Measurements from ENCODE around the gene ZNF3.
"Not testable (repeated sequence)": the region's sequence is repeated elsewhere in the genome, so short reads cannot be mapped to it uniquely, and the experiment has no call there.

The ZNF3 gene

DNA sequence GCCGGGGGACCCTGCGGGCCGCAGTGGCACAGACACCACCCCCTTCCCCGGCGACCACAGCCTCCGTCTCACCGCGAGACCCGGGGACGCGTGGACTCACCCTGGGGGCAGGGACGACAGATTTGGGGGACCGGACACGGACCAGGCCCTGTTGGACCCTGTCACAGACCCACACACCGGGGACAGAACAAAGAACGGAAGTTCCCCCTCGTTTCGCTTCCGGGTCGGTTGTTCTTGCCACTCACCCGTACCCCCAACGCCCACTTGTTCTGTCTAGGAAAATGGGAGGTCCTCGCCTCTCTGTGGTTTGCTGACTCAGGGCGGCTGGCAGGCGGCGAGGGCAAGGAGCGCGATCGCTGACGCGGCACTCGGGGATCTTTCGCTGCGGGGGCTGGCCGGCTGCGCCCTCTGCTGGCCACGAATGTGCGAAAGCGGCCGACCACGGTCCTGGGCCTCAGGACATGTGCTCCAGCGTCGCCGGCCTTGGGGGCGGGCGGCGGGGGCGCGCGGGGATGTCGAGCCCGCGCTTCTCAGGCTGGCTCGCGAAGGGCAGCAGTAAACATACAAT lies at the start of gene ZNF3:
Gene ZNF3, minus strand, starts transcription at position 189 of the 568 bp plus-strand sequence. CDS start 4,366 bp downstream, outside the sequence.
- Histone ChIP-seq H3K27ac (peak within 1 kb of the TSS; percentile 94), H3K9me3 (no peaks in the 10 kb centered on the region), H3K36me3 (peaks cover 11% of the 10 kb centered on the region), H3K4me3 (ENCODE audit: low read depth in 1 of 2, low read length in 1 of 2) (peak within 1 kb of the TSS; percentile 76 to 80), H3K4me1 (ENCODE audit: control insufficient read depth in 1 of 2, insufficient read depth in 1 of 2, low read depth in 1 of 2, low read length in 1 of 2) (peaks cover 32 to 36% of the 10 kb centered on the region in 2 experiments), H3K27me3 (no peaks in the 10 kb centered on the region)
- peak; percentile 94 for TF ChIP-seq CTCF (IDR thresholded peaks at IDR 0.05)

DNA sequence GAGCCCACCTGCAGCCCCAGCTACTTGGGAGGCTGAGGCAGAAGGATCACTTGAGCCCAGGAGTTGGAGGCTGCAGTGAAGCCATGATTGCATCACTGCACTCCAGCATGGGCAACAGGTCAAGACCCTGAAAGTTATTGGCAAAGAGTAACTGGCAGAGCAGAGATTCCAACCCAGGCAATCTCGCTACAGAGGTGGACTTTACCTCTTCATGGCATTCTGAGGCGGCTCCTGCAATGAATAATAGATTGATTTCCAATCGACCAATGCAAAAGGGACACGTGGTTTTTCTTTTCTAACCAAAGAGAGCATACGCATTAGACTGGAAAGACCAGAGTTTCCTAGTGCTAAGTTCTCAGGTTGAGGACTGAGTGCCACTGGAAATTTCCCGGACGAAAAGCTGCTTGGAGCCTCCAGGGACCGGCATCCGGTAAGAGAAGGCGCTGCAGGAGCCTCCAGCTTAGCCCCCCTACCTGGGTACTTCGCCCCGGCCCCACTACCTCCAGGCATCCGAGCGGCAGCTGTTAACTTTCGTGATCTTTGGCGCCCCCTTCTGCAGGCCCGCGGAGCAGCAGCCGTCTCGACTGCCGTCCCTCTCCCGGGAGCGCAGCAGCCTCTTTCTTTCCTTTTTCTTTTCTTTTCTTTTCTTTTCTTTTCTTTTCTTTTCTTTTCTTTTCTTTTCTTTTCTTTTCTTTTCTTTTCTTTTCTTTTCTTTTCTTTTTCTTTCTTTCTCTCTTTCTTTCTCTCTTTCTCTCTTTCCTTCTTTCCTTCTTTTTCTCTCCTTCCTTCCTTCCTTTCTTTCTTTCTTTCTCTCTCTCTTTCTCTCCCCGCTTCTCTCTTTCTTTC lies 49.3 kb upstream of the ZNF3 start:
- Histone ChIP-seq H3K4me1 (ENCODE audit: control insufficient read depth in 1 of 2, insufficient read depth in 1 of 2, low read depth in 1 of 2, low read length in 1 of 2) (peaks cover 23 to 29% of the 10 kb centered on the region in 2 experiments), H3K4me3 (ENCODE audit: low read depth in 1 of 2, low read length in 1 of 2) (peak overlapping the region in 1 of 2 experiments; percentile 15), H3K9me3 (no peaks in the 10 kb centered on the region), H3K27me3 (peaks cover 16% of the 10 kb centered on the region), H3K27ac (no peak overlapping the region), H3K36me3 (no peaks in the 10 kb centered on the region)
- TF ChIP-seq CTCF (IDR thresholded peaks at IDR 0.05), result peak; percentile 90

DNA sequence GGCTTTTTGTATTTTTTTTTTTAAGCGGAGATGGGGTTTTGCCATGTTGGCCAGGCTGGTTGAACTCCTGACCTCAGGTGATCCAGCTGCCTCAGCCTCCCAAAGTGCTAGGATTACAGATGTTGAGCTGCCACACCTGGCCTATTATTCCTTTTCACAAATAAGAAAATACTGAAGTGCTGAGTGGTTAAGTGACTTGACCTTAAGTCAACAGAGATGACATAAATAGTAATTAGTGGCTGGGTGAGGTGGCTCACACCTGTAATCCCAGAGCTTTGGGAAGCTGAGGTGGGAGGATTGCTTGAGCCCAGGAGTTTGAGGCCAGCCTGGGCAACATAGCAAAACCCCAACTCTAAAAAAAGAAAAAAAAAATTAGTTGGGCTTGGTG lies 48.7 kb upstream of the ZNF3 start:
- H3K4me3 ChIP-seq (ENCODE audit: low read depth in 1 of 2, low read length in 1 of 2), result not testable (repeated sequence)

GRCh38 chr7:100128637-100128963 lies 47.1 kb upstream of the ZNF3 start:
- Histone ChIP-seq H3K4me3 (ENCODE audit: low read depth in 1 of 2, low read length in 1 of 2) (no peak overlapping the region), H3K27me3 (peaks cover 16% of the 10 kb centered on the region), H3K27ac (no peak overlapping the region), H3K4me1 (ENCODE audit: control insufficient read depth in 1 of 2, insufficient read depth in 1 of 2, low read depth in 1 of 2, low read length in 1 of 2) (peaks cover 41 to 47% of the 10 kb centered on the region in 2 experiments), H3K36me3 (no peaks in the 10 kb centered on the region), H3K9me3 (no peaks in the 10 kb centered on the region)
- no peak for TF ChIP-seq CTCF (IDR thresholded peaks at IDR 0.05)

More for the DNA sequence above, 48.7 kb upstream of the ZNF3 start:
- not testable (repeated sequence) for H3K36me3 ChIP-seq, H3K27ac ChIP-seq, H3K9me3 ChIP-seq
- Histone ChIP-seq H3K27me3 (peaks cover 16% of the 10 kb centered on the region), H3K4me1 (ENCODE audit: control insufficient read depth in 1 of 2, insufficient read depth in 1 of 2, low read depth in 1 of 2, low read length in 1 of 2) (peaks cover 29 to 35% of the 10 kb centered on the region in 2 experiments)

GRCh38 chr7:100127866-100128636 lies 46.5 kb upstream of the ZNF3 start:
- H3K4me3 ChIP-seq (ENCODE audit: low read depth in 1 of 2, low read length in 1 of 2), result peak overlapping the region; percentile 97 to 98
- peaks cover 41 to 47% of the 10 kb centered on the region in 2 experiments for H3K4me1 ChIP-seq (ENCODE audit: control insufficient read depth in 1 of 2, insufficient read depth in 1 of 2, low read depth in 1 of 2, low read length in 1 of 2)
- TF ChIP-seq CTCF (IDR thresholded peaks at IDR 0.05), result no peak
- no peaks in the 10 kb centered on the region for H3K9me3 ChIP-seq
- no peaks in the 10 kb centered on the region for H3K36me3 ChIP-seq
- peak overlapping the region; percentile 87 for H3K27ac ChIP-seq
- H3K27me3 ChIP-seq, result peaks cover 16% of the 10 kb centered on the region

Data from neutrophil (primary cell).